IMR-90 (cell line): ENCODE results near the gene MEDAG. TPM values are rescaled to one million over a fixed set of nuclear protein-coding genes. Genes with fewer than 3 reads are reported as not detected.

ENCODE experiments used
- ATAC-seq: fragments of 200-7000 bp; cut with Tn5 transposase; 2 replicates; pipeline ENCODE4 v1.9.1; 2020; ENCODE audit warnings: low read depth, mild to moderate bottlenecking, moderate library complexity
- BruUV-seq: library from RNA; stranded (reverse); fragments of 400-500 nt; replicated peaks from 2 replicates; lab custom pipeline; 2021; lab: Mats Ljungman, UMichigan
- CTCF ChIA-PET: fragments of 300-600 bp; formaldehyde crosslinking; extraction: SDS; loops from one replicate; lab custom pipeline; 2021; ENCODE audit warnings: antibody characterized with exemption; lab: Yijun Ruan, JAX
- POLR2A ChIA-PET: fragments of 300-600 bp; sonication (Branson Sonifier 250); formaldehyde crosslinking; loops from one replicate; lab custom pipeline; 2022; ENCODE audit warnings: antibody characterized with exemption; ENCODE audit not compliant: unreplicated experiment; lab: Charles Lee
- DNase-seq: peaks from one replicate; pipeline ENCODE4 v3.0.0; 2013
- H2AFZ ChIP-seq: replicated peaks from 2 replicates; pipeline ENCODE3; 2013; ENCODE audit warnings: low read length, mild to moderate bottlenecking; ENCODE audit not compliant: poor library complexity
- H2AK5ac ChIP-seq: 2 replicates; pipeline ENCODE4 v1.6.1; 2013; ENCODE audit warnings: low read depth, low read length, inconsistent platforms
- H2AK9ac ChIP-seq: replicated peaks from 2 replicates; pipeline ENCODE3; 2013; ENCODE audit warnings: mild to moderate bottlenecking, low read depth, low read length, moderate library complexity; ENCODE audit not compliant: poor library complexity
- H2BK120ac ChIP-seq: 2 replicates; pipeline ENCODE4 v1.6.1; 2013; ENCODE audit warnings: low read depth, low read length, inconsistent platforms
- H2BK15ac ChIP-seq: 3 replicates; pipeline ENCODE4 v1.6.1; 2013; ENCODE audit warnings: low read depth, low read length, inconsistent platforms
- H2BK20ac ChIP-seq: 2 replicates; pipeline ENCODE4 v1.6.1; 2013; ENCODE audit warnings: low read depth, mild to moderate bottlenecking, inconsistent platforms, low read length, moderate library complexity
- H2BK5ac ChIP-seq: 2 replicates; pipeline ENCODE4 v1.6.1; 2013; ENCODE audit warnings: mild to moderate bottlenecking, low read depth, low read length, inconsistent platforms; ENCODE audit not compliant: poor library complexity, severe bottlenecking
- H3K14ac ChIP-seq: replicated peaks from 2 replicates; pipeline ENCODE4 v1.6.1; 2013; ENCODE audit warnings: low read depth, low read length, inconsistent platforms
- H3K18ac ChIP-seq: 2 replicates; pipeline ENCODE4 v1.6.1; 2013; ENCODE audit warnings: low read depth, low read length, control low read depth
- H3K23ac ChIP-seq: 2 replicates; pipeline ENCODE4 v1.6.1; 2013; ENCODE audit warnings: low read depth, low read length, inconsistent platforms
- H3K27ac ChIP-seq: 2 replicates; pipeline ENCODE4 v1.5.1; 2013; ENCODE audit warnings: mild to moderate bottlenecking, control low read depth, low read length; ENCODE audit not compliant: insufficient read depth
- H3K27me3 ChIP-seq: 2 replicates; pipeline ENCODE4 v1.6.1; 2013; ENCODE audit warnings: low read length; ENCODE audit not compliant: control insufficient read depth, insufficient read depth
- H3K36me3 ChIP-seq: 2 replicates; pipeline ENCODE4 v1.6.1; 2013; ENCODE audit warnings: low read length, mixed read lengths; ENCODE audit not compliant: control insufficient read depth, insufficient read depth
- H3K4ac ChIP-seq: 2 replicates; pipeline ENCODE4 v1.6.1; 2013; ENCODE audit warnings: low read depth, low read length, inconsistent platforms
- H3K4me1 ChIP-seq: 2 replicates; pipeline ENCODE4 v1.6.1; 2013; ENCODE audit warnings: low read length, mixed read lengths; ENCODE audit not compliant: control insufficient read depth, insufficient read depth
- H3K4me2 ChIP-seq: 2 replicates; pipeline ENCODE4 v1.6.1; 2013; ENCODE audit warnings: low read depth, mild to moderate bottlenecking, control low read depth, low read length, moderate library complexity
- H3K4me3 ChIP-seq: 2 replicates; pipeline ENCODE4 v1.5.1; 2013; ENCODE audit warnings: low read depth, mild to moderate bottlenecking, control low read depth, low read length, moderate library complexity; ENCODE audit not compliant: insufficient read depth
- H3K56ac ChIP-seq: 2 replicates; pipeline ENCODE4 v1.6.1; 2013; ENCODE audit warnings: low read length, inconsistent platforms; ENCODE audit not compliant: insufficient read depth; ENCODE audit errors: extremely low read depth
- H3K79me1 ChIP-seq, 2 experiments: 2 replicates each; pipeline ENCODE4 v1.6.1; 2013; ENCODE audit warnings: low read length in 2 of 2, inconsistent platforms in 1 of 2, low read depth in 1 of 2
- H3K9ac ChIP-seq: 2 replicates; pipeline ENCODE4 v1.6.1; 2013; ENCODE audit warnings: low read depth, low read length, control low read depth
- H3K9me1 ChIP-seq: 2 replicates; pipeline ENCODE4 v1.6.1; 2013; ENCODE audit warnings: low read length, inconsistent platforms; ENCODE audit not compliant: insufficient read depth
- H3K9me3 ChIP-seq: 2 replicates; pipeline ENCODE4 v1.6.1; 2013; ENCODE audit warnings: low read length; ENCODE audit not compliant: control insufficient read depth, insufficient read depth
- H4K20me1 ChIP-seq: 2 replicates; pipeline ENCODE4 v1.6.1; 2013; ENCODE audit warnings: low read length, inconsistent platforms; ENCODE audit not compliant: insufficient read depth
- H4K5ac ChIP-seq: 2 replicates; pipeline ENCODE4 v1.6.1; 2013; ENCODE audit warnings: mild to moderate bottlenecking, low read depth, low read length, control low read depth
- H4K8ac ChIP-seq, 2 experiments: 2 replicates each; pipeline ENCODE4 v1.6.1; 2013; ENCODE audit warnings: low read depth in 2 of 2, low read length in 2 of 2, control low read depth in 1 of 2, inconsistent platforms in 1 of 2
- H4K91ac ChIP-seq: 2 replicates; pipeline ENCODE4 v1.6.1; 2013; ENCODE audit warnings: low read depth, low read length, inconsistent platforms; ENCODE audit not compliant: insufficient read depth
- MAFK ChIP-seq: IDR thresholded peaks from 2 replicates; pipeline ENCODE4 v1.6.1; 2012; ENCODE audit warnings: low read depth, low read length, improper control_type of control experiment
- MAZ ChIP-seq: IDR thresholded peaks from 2 replicates; pipeline ENCODE4 v1.6.1; 2012; ENCODE audit warnings: low read depth, mild to moderate bottlenecking, low read length, improper control_type of control experiment, moderate library complexity, borderline replicate concordance
- RCOR1 ChIP-seq: IDR thresholded peaks from 2 replicates; pipeline ENCODE4 v1.6.1; 2012; ENCODE audit warnings: mild to moderate bottlenecking, low read length, improper control_type of control experiment; ENCODE audit not compliant: insufficient replicate concordance
- RFX5 ChIP-seq: IDR thresholded peaks from 2 replicates; pipeline ENCODE4 v1.8.0; 2012; ENCODE audit warnings: low read depth, mild to moderate bottlenecking, low read length, moderate library complexity
- SMC3 ChIP-seq: fragments of 150-350 bp; IDR thresholded peaks from 2 replicates; pipeline ENCODE4 v1.6.1; 2016; ENCODE audit warnings: low read depth, mild to moderate bottlenecking, antibody characterized with exemption, low read length, moderate library complexity
- WGBS, 2 experiments: methylation state at CpG; one replicate each; pipeline versions ENCODE4 v1.1.5 to v1.1.7; 2013; ENCODE audit warnings: missing lambda C conversion rate in 2 of 2; ENCODE audit not compliant: insufficient read length in 1 of 2; ENCODE audit errors: extremely low coverage in 2 of 2; 5-methylcytosine and 5-hydroxymethylcytosine counted together
- dilution Hi-C: fragments of 300-500 bp; cut with HindIII; formaldehyde crosslinking; loops from one replicate; pipeline ENCODE4 v1.14.3; 2018; ENCODE audit warnings: low sequenced_read_pairs; ENCODE audit not compliant: unreplicated experiment
- in situ Hi-C: fragments of 300-500 bp; cut with MboI; formaldehyde crosslinking; loops from 3 replicates; pipeline ENCODE4 v1.14.3; 2019; ENCODE audit warnings: low sequenced_read_pairs, inconsistent platforms, mixed read lengths
- intact Hi-C: fragments of 100-400 bp; cut with micrococcal nuclease; formaldehyde crosslinking; loops from 2 replicates; pipeline ENCODE4 v1.10.0; 2022
- polyA plus RNA-seq, 3 experiments: library from polyadenylated mRNA; depleted of rRNA; stranded (reverse); fragments of >200 nt; gene quantifications; 2 replicates each; pipeline ENCODE4 v1.2.3, GENCODE V29; 2012; ENCODE audit warnings: low replicate concordance in 1 of 3
- total RNA-seq: library from RNA; depleted of rRNA; stranded (reverse); fragments of >200 nt; gene quantifications from 2 replicates; pipeline ENCODE4 v1.2.3, GENCODE V29; 2012
- TF ChIP-seq, protein P1 (sequence below): fragments of 150-350 bp; IDR thresholded peaks from 2 replicates; pipeline ENCODE4 v1.6.1; 2016; ENCODE audit warnings: low read depth, mild to moderate bottlenecking, low read length, moderate library complexity, borderline replicate concordance
- TF ChIP-seq, protein P2 (sequence below): conservative IDR thresholded peaks from 2 replicates; pipeline ENCODE4 v1.5.1; 2012; ENCODE audit warnings: mild to moderate bottlenecking, low read depth, low read length, improper control_type of control experiment

The MEDAG gene
- total and polyA plus RNA-seq, 2 of the 4 experiments (the other 2 are of a cell fraction) = 0.32 to 0.36 TPM

DNA sequence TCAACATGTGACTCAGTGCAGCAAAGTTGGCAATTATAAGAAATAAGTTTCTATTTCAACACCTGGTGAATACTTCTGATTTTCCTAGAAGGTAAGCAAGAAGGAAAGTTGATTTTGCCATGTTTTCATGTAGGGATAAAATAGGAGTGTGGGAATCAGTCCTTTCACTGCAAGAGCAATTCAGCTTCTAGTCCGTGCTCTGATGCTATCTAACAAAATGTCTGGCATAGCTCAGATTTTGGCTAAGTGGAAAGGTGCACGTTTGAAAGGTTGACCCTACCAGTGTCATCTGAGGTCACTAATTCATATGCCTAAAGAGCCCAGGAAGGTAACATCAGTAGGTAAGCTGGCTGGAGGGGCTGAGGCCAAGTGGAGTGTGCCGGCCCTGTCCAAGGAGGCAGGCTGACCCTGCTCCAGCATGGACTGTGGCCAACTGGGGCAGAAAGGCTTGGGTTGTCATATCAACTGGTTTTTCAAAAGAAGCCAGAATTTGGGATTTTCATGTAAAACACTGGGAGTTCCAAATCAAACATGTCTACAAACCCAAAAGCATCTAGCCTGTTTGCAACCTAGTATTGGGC, 38.9 kb upstream of the MEDAG start (continued):
- no peak for TF ChIP-seq RCOR1

DNA sequence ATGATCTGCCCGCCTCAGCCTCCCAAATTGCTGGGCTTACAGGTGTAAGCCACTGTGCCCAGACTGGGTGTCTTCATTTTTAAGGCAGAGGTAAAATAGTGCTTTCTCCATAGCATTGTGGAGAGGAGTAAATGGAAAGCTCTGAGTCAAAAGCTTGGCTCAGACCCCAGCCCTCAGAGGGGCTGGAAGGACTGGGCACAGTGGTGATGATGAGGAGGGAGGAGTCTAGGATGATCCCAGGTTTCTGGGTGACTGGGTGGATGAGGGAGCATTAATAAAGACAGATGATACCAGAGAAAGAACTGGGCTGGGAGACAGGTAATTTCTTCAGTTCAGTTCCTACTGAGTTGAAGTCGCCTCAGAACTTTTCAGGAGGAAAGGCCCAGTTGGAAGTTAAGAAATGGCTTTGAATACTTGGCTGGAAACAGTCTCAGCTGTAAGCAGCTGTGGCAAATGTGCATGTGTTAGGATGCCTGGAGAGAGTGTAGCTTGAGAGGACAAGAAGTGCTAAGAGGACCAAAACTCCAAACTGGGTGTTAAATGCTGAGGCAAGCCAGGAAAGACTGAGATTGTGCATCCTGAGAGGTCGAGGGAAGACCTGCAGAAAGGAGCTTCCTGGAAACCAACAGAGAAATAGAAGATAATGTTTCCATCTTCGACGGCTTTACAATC, 37.1 kb upstream of the MEDAG start:
- WGBS, 2 experiments = 85% methylated on average over 2 of the region's 5 CpGs; no CpG with 5 or more reads in 1 of the 2 experiments
- Histone ChIP-seq H3K27ac (peak overlapping the region; percentile 97), H3K4me1 (peaks cover 58% of the 10 kb centered on the region), H3K9me1 (peaks cover 26% of the 10 kb centered on the region), H3K14ac (peak overlapping the region; percentile 78), H2BK20ac (peak overlapping the region; percentile 98), H3K79me1 (peaks cover 6 to 23% of the 10 kb centered on the region in 2 experiments; a peak in 3 of 4 replicates), H3K23ac (peak overlapping the region; percentile 6; the same call in 1 of the 2 replicates), H4K5ac (peak overlapping the region; percentile 61), H2AK9ac (peak overlapping the region; percentile 13), H4K91ac (peak overlapping the region; percentile 95), H3K4me3 (no peak overlapping the region), H3K9ac (peak overlapping the region; percentile 51), H2BK15ac (peak overlapping the region; percentile 85; the same call in 2 of the 3 replicates), H4K20me1 (no peaks in the 10 kb centered on the region), H2BK120ac (peak overlapping the region; percentile 94), H2BK5ac (peak overlapping the region; percentile 98), H3K36me3 (no peaks in the 10 kb centered on the region), H3K27me3 (no peaks in the 10 kb centered on the region), H2AK5ac (peak overlapping the region; percentile 94), H3K18ac (peak overlapping the region; percentile 76), H3K4me2 (peak overlapping the region; percentile 47), H4K8ac (peak overlapping the region; percentile 71 to 87), H3K9me3 (no peaks in the 10 kb centered on the region), H3K56ac (peak overlapping the region; percentile 99), H2AFZ (peak overlapping the region; percentile 36), H3K4ac (peak overlapping the region; percentile 98)
- dilution Hi-C loops (no loop called here), intact Hi-C loops (loop anchor here (5.0 to 10.0 kb wide), 3 partner anchors 197 to 734 kb away; no protein-coding TSS in a partner anchor), in situ Hi-C loops (loop anchor here (10.0 kb wide), 1 partner anchor 194 kb away; no protein-coding TSS in a partner anchor)
- CTCF ChIA-PET = interaction anchor here (0.8 kb wide), 1 partner anchor 71 kb away, joined by 3 read pairs; no protein-coding TSS in a partner anchor
- POLR2A ChIA-PET = interaction anchor here (1.7 kb wide), 1 partner anchor 176 kb away, joined by 5 read pairs; no protein-coding TSS in a partner anchor
- DNase-seq (peak; percentile 45), ATAC-seq (no peak)
- no peak for TF ChIP-seq SMC3
- TF ChIP-seq, protein P1, sequence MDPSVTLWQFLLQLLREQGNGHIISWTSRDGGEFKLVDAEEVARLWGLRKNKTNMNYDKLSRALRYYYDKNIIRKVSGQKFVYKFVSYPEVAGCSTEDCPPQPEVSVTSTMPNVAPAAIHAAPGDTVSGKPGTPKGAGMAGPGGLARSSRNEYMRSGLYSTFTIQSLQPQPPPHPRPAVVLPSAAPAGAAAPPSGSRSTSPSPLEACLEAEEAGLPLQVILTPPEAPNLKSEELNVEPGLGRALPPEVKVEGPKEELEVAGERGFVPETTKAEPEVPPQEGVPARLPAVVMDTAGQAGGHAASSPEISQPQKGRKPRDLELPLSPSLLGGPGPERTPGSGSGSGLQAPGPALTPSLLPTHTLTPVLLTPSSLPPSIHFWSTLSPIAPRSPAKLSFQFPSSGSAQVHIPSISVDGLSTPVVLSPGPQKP = no peak
- no peak for TF ChIP-seq MAFK
- no peak for TF ChIP-seq RFX5
- TF ChIP-seq MAZ = no peak
- TF ChIP-seq, protein P2, sequence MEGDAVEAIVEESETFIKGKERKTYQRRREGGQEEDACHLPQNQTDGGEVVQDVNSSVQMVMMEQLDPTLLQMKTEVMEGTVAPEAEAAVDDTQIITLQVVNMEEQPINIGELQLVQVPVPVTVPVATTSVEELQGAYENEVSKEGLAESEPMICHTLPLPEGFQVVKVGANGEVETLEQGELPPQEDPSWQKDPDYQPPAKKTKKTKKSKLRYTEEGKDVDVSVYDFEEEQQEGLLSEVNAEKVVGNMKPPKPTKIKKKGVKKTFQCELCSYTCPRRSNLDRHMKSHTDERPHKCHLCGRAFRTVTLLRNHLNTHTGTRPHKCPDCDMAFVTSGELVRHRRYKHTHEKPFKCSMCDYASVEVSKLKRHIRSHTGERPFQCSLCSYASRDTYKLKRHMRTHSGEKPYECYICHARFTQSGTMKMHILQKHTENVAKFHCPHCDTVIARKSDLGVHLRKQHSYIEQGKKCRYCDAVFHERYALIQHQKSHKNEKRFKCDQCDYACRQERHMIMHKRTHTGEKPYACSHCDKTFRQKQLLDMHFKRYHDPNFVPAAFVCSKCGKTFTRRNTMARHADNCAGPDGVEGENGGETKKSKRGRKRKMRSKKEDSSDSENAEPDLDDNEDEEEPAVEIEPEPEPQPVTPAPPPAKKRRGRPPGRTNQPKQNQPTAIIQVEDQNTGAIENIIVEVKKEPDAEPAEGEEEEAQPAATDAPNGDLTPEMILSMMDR = no peak
- BruUV-seq = no TSS peak
